Endothelial cell of umbilical vein (primary cell): ENCODE measurements around the gene NF1. TPM values are rescaled to one million over a fixed set of nuclear protein-coding genes. Genes with fewer than 3 reads are reported as not detected.

ENCODE experiments used
- BruUV-seq: library from RNA; stranded (reverse); fragments of 400-500 nt; replicated peaks from 2 replicates; lab custom pipeline; 2021; lab: Mats Ljungman, UMichigan
- CTCF ChIA-PET: fragments of 300-600, 350-600 bp; sonication (Branson Sonifier 250); formaldehyde crosslinking; loops from one replicate; lab custom pipeline; 2021; ENCODE audit warnings: antibody characterized with exemption, inconsistent platforms; lab: Charles Lee
- POLR2A ChIA-PET: fragments of 300-600, 350-600 bp; sonication (Branson Sonifier 250); formaldehyde crosslinking; loops from one replicate; lab custom pipeline; 2021; ENCODE audit warnings: antibody characterized with exemption, inconsistent platforms; lab: Charles Lee
- DNase-seq: peaks from one replicate; pipeline ENCODE4 v3.0.0-alpha.2; 2011; ENCODE audit warnings: low read depth, low spot score
- FAIRE-seq: peaks from 2 replicates; lab custom pipeline; 2011; peaks lifted over from hg19 to GRCh38; lab: Jason Lieb, UNC
- H2AFZ ChIP-seq: 2 replicates; pipeline ENCODE4 v1.6.0; 2012; ENCODE audit warnings: low read depth, low read length, control low read depth, inconsistent platforms
- H3K27ac ChIP-seq: 2 replicates; pipeline ENCODE4 v1.5.1; 2011; ENCODE audit warnings: low read depth, mild to moderate bottlenecking, control low read depth, low read length, moderate library complexity; ENCODE audit not compliant: insufficient read depth
- H3K27me3 ChIP-seq, 2 experiments: 2 replicates each; pipeline versions ENCODE4 v1.6.0 to v1.6.1; 2011; ENCODE audit warnings: low read length in 2 of 2, mixed read lengths in 1 of 2; ENCODE audit not compliant: control insufficient read depth in 2 of 2, insufficient read depth in 2 of 2
- H3K36me3 ChIP-seq, 2 experiments: 2 replicates in 1 of 2; 3 replicates in 1 of 2; pipeline ENCODE4 v1.5.1; 2011; ENCODE audit warnings: low read length in 2 of 2, mild to moderate bottlenecking in 1 of 2, moderate library complexity in 1 of 2; ENCODE audit not compliant: control insufficient read depth in 2 of 2, insufficient read depth in 2 of 2; ENCODE audit errors: extremely low read depth in 1 of 2
- H3K4me1 ChIP-seq: 3 replicates; pipeline ENCODE4 v1.5.1; 2011; ENCODE audit warnings: mild to moderate bottlenecking, low read length; ENCODE audit not compliant: control insufficient read depth, insufficient read depth; ENCODE audit errors: extremely low read depth
- H3K4me2 ChIP-seq: 2 replicates; pipeline ENCODE4 v1.6.1; 2011; ENCODE audit warnings: low read length, control low read depth, mixed read lengths; ENCODE audit not compliant: insufficient read depth
- H3K4me3 ChIP-seq, 3 experiments: fragments of 200-600 bp in 1 of 3; sonication (generic), shearing (Covaris generic) in 1 of 3; replicated peaks in 1 of 3; 2 replicates each; pipeline ENCODE4 v1.5.1; 2011 to 2016; ENCODE audit warnings: control low read depth in 3 of 3, low read length in 3 of 3, mild to moderate bottlenecking in 2 of 3, inconsistent platforms in 1 of 3, low read depth in 1 of 3, moderate library complexity in 1 of 3; ENCODE audit not compliant: insufficient read depth in 1 of 3
- H3K79me2 ChIP-seq: 2 replicates; pipeline ENCODE4 v1.6.0; 2012; ENCODE audit warnings: low read length, inconsistent platforms; ENCODE audit not compliant: control insufficient read depth, insufficient read depth
- H3K9ac ChIP-seq: replicated peaks from 2 replicates; pipeline ENCODE3; 2011; ENCODE audit warnings: low read length, control low read depth; ENCODE audit not compliant: insufficient read depth; ENCODE audit errors: extremely low read depth
- H3K9me1 ChIP-seq: replicated peaks from 3 replicates; pipeline ENCODE4 v1.6.0; 2011; ENCODE audit warnings: mild to moderate bottlenecking, low read length; ENCODE audit not compliant: control insufficient read depth, insufficient read depth; ENCODE audit errors: extremely low read depth
- H3K9me3 ChIP-seq: replicated peaks from 2 replicates; pipeline ENCODE4 v1.5.1; 2012; ENCODE audit warnings: low read length, inconsistent platforms; ENCODE audit not compliant: control insufficient read depth, insufficient read depth
- H4K20me1 ChIP-seq: replicated peaks from 2 replicates; pipeline ENCODE3; 2011; ENCODE audit warnings: mild to moderate bottlenecking, low read length; ENCODE audit not compliant: control insufficient read depth, insufficient read depth; ENCODE audit errors: extremely low read depth
- EZH2 ChIP-seq: IDR thresholded peaks from 2 replicates; pipeline ENCODE4 v1.6.1; 2012; ENCODE audit warnings: borderline replicate concordance, low read depth, mild to moderate bottlenecking, moderate library complexity, low read length, inconsistent platforms; ENCODE audit not compliant: severe bottlenecking
- FOS ChIP-seq: IDR thresholded peaks from 2 replicates; pipeline ENCODE4 v1.6.1; 2011; ENCODE audit warnings: mild to moderate bottlenecking, low read length, moderate library complexity, borderline replicate concordance; ENCODE audit not compliant: insufficient read depth
- GATA2 ChIP-seq: IDR thresholded peaks from 2 replicates; pipeline ENCODE4 v1.7.0; 2011; ENCODE audit warnings: low read depth, mild to moderate bottlenecking, moderate library complexity, mixed read lengths, low read length; ENCODE audit not compliant: insufficient read length, insufficient read depth
- JUN ChIP-seq: IDR thresholded peaks from 2 replicates; pipeline ENCODE4 v1.6.1; 2011; ENCODE audit warnings: borderline replicate concordance, low read depth; ENCODE audit not compliant: insufficient read length, insufficient read depth
- MYC ChIP-seq: IDR thresholded peaks from one replicate; pipeline ENCODE4 v1.6.1; 2011; ENCODE audit warnings: mild to moderate bottlenecking, low read depth, low read length
- POLR2A ChIP-seq: IDR thresholded peaks from 2 replicates; pipeline ENCODE4 v1.6.1; 2012; ENCODE audit warnings: low read depth, mild to moderate bottlenecking, control low read depth, low read length
- POLR2AphosphoS5 ChIP-seq: IDR thresholded peaks from 2 replicates; pipeline ENCODE4 v1.6.1; 2012; ENCODE audit warnings: low read depth, mild to moderate bottlenecking, control low read depth, low read length, moderate library complexity; ENCODE audit not compliant: insufficient read depth
- dilution Hi-C: fragments of 300-500 bp; cut with MboI; formaldehyde crosslinking; loops from one replicate; pipeline ENCODE4 v1.15.0; 2019; ENCODE audit warnings: low sequenced_read_pairs; ENCODE audit not compliant: extremely low pct_ligation_motif_present
- intact Hi-C: fragments of 100-400 bp; cut with micrococcal nuclease; formaldehyde crosslinking; loops from one replicate; pipeline ENCODE4 v1.10.0; 2022
- polyA plus RNA-seq, 4 experiments: library from polyadenylated mRNA; depleted of rRNA in 3 of 4; stranded (reverse) in 3 of 4; unstranded in 1 of 4; fragments of >200 nt; gene quantifications; 2 replicates each; pipeline versions ENCODE4 v1.2.1 to v1.2.3, GENCODE V29; 2011 to 2012; ENCODE audit warnings: missing spikeins in 1 of 4
- total RNA-seq: library from RNA; stranded (reverse); gene quantifications from 2 replicates; pipeline ENCODE4 v1.2.3, GENCODE V29; 2021
- TF ChIP-seq, protein P1 (sequence below): IDR thresholded peaks from 2 replicates; pipeline ENCODE4 v1.6.1; 2011; ENCODE audit not compliant: insufficient read depth, insufficient read length
- TF ChIP-seq, protein P2 (sequence below), 2 donors: IDR thresholded peaks; 1 replicate in 1 of 2; 2 replicates in 1 of 2; pipeline ENCODE4 v1.5.1; 2011; ENCODE audit warnings: low read length in 2 of 2, mild to moderate bottlenecking in 2 of 2, moderate library complexity in 2 of 2, control low read depth in 1 of 2, inconsistent platforms in 1 of 2, low read depth in 1 of 2; ENCODE audit not compliant: insufficient read depth in 1 of 2; ENCODE audit errors: extremely low read depth in 1 of 2

The NF1 gene
- total and polyA plus RNA-seq, 2 donors (not counting 3 experiments of a cell fraction or from before 2014, with no cell fraction given) = 13.7 to 42.4 TPM

DNA sequence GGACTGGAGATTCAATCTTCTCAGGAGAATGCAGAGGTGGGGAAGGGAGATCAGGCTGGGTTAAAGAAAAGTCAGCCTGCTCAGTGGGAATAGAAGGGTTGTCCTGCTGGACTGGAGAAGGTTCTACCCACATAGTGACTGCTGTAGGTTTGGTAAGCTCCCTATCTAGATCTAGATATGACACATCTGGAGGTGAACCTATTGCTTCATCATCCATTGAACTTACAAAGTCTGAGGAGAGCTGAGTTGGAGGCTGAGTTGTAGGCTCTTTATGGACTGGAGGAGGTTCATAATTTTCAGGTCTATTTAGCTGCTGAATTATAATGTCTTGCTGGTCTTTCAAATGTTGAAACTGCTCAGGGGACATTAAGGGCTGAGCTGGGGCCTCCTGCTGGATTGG is 46.0 kb upstream of the NF1 start:
- no peak overlapping the region for H2AFZ ChIP-seq
- ChIA-PET CTCF (interaction anchor here (1.5 kb wide), 1 partner anchor 42 kb away, joined by 4 read pairs; no protein-coding TSS in a partner anchor), POLR2A (no interaction called here)
- no TSS peak for BruUV-seq
- FAIRE-seq = no peak
- H4K20me1 ChIP-seq = no peaks in the 10 kb centered on the region
- DNase-seq = no peak
- no peak overlapping the region for H3K27ac ChIP-seq
- TF ChIP-seq EZH2 (no peak), POLR2A (no peak), JUN (no peak), GATA2 (no peak), POLR2AphosphoS5 (no peak), FOS (no peak), MYC (no peak)
- TF ChIP-seq, protein P1, sequence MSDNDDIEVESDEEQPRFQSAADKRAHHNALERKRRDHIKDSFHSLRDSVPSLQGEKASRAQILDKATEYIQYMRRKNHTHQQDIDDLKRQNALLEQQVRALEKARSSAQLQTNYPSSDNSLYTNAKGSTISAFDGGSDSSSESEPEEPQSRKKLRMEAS = no peak
- TF ChIP-seq, protein P2, sequence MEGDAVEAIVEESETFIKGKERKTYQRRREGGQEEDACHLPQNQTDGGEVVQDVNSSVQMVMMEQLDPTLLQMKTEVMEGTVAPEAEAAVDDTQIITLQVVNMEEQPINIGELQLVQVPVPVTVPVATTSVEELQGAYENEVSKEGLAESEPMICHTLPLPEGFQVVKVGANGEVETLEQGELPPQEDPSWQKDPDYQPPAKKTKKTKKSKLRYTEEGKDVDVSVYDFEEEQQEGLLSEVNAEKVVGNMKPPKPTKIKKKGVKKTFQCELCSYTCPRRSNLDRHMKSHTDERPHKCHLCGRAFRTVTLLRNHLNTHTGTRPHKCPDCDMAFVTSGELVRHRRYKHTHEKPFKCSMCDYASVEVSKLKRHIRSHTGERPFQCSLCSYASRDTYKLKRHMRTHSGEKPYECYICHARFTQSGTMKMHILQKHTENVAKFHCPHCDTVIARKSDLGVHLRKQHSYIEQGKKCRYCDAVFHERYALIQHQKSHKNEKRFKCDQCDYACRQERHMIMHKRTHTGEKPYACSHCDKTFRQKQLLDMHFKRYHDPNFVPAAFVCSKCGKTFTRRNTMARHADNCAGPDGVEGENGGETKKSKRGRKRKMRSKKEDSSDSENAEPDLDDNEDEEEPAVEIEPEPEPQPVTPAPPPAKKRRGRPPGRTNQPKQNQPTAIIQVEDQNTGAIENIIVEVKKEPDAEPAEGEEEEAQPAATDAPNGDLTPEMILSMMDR (IDR thresholded peaks at IDR 0.05; ENCODE audit: extremely low read depth in 1 of 2, insufficient read depth in 1 of 2, low read depth in 1 of 2, low read length in 2 of 2) = no peak
- H3K4me2 ChIP-seq = no peak overlapping the region
- H3K36me3 ChIP-seq = no peaks in the 10 kb centered on the region
- dilution Hi-C loops (no loop called here), intact Hi-C loops (no loop called here)
- H3K9ac ChIP-seq = no peak overlapping the region
- H3K27me3 ChIP-seq = peaks cover 0 to 5% of the 10 kb centered on the region in 2 experiments
- H3K9me1 ChIP-seq = no peaks in the 10 kb centered on the region
- H3K79me2 ChIP-seq = no peaks in the 10 kb centered on the region
- no peaks in the 10 kb centered on the region for H3K4me1 ChIP-seq
- H3K4me3 ChIP-seq = no peak overlapping the region
- H3K9me3 ChIP-seq = no peaks in the 10 kb centered on the region
